Glomerular endothelial cell (primary cell): ENCODE results near the gene PGRMC2. TPM values are rescaled to one million over a fixed set of nuclear protein-coding genes. Genes with fewer than 3 reads are reported as not detected.

Experiments used
- DNase-seq: peaks from one replicate; pipeline ENCODE4 v3.0.0-alpha.2; 2011; ENCODE audit warnings: low read depth, low spot score; ENCODE audit errors: extremely low read depth
- total RNA-seq: library from RNA; depleted of rRNA; stranded (reverse); fragments of >200 nt; gene quantifications from 2 replicates; pipeline ENCODE4 v1.2.3, GENCODE V29; 2015

Gene PGRMC2
- total RNA-seq, 1 donor from 2014 or later = 48.3 TPM

- DNase-seq = no peak
Measured at GRCh38 chr4:128299848-128300247, 12.2 kb upstream of the PGRMC2 start.

GRCh38 chr4:128298852-128299251 lies 11.2 kb upstream of the PGRMC2 start:
- no peak for DNase-seq

- DNase-seq = no peak
Measured at GRCh38 chr4:128298146-128298758, 10.6 kb upstream of the PGRMC2 start.

GRCh38 chr4:128295255-128295654 lies 7.6 kb upstream of the PGRMC2 start:
- no peak for DNase-seq

DNA sequence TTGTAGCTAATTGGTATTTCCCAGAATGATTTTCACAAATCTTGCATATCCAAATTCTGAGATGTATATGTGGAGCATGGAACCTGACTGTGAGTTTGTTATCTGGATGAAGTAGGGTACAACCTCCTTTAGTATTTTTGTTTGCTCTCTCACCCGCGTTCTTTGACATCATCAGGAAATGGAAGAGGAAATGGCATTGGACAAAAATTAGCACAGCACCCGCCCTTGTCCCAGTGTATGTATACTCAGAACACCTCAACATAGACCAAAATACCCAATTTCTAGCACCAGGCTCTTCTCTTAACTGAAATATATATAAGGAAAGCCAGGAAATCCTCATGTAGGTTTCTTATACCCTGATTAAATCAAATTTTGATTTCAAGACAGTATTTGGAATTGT lies 6.9 kb upstream of the PGRMC2 start:
- no peak for DNase-seq

GRCh38 chr4:128292349-128292748 lies 4.7 kb upstream of the PGRMC2 start:
- DNase-seq = no peak

DNA sequence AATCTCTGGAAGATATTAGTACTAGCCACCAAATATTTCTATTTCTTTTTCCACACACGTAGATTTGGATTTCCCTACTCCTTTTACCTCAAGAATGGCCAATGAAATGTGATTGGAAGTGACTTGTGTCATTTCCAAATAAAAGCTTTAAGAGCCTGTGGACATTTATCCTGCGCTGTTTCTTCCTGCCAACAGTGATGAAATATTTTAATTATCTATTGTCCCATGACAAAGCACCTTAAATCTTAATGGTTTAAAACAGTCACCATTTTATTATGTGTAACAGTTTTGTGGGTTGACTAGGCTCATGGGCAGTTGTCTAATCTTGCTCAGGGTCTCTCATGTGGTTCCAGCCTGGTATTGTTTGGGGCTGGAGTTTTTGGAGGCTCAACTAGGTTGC lies 3.5 kb upstream of the PGRMC2 start:
- no peak for DNase-seq

DNA sequence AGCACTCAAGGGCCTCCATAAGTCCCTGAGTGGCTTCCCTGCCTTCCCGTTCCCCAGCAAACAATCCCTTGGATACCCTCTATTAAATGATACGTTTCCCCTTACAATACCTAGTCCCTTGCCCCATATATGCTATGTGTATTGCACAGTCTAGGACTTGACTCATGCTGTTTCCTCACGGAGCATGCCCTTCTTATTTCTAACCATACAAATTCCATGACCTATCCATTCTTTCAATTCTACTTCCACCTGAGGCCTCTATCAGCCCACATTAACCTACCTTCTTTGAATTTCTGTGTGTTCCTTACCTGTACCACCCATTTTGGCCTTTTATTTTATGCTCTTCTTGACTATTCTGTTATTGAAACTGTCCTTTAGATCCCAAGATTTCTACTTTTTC lies 2.9 kb upstream of the PGRMC2 start:
- no peak for DNase-seq

DNA sequence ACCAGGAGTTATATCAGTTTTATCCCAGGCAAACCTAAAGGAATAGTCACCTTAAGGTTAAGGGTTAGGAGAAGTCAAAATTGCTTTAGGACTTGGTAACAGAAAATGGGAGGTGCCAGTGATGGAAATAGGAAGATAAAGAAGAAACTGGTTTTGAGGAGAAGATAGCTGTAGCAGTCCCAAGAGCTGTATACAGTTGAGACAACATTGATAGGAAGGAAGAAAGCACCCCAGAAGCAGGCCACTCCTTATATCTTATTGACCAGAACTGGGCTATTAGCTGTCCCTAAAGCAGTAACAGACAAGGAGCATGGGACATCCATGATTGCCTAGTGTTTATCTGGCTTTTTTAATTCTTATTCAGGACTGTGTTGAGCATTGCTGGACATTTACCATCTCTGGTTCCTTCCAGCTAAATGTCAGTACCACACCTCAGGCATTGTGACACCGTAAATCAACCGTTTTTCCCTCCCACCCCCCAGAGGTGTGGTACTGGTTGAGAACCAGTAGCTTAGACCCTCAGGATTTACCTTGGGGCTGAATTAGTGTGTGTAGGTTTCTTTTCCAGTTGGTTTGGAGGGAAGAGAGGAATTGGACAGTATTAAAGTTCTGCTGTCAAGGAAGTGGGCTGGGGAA lies 2.0 kb upstream of the PGRMC2 start:
- no peak for DNase-seq

GRCh38 chr4:128288689-128289106 lies 1.1 kb upstream of the PGRMC2 start:
- DNase-seq = no peak

GRCh38 chr4:128287871-128288688 lies 467 bp upstream of the PGRMC2 start:
- peak; percentile 80 for DNase-seq

DNA sequence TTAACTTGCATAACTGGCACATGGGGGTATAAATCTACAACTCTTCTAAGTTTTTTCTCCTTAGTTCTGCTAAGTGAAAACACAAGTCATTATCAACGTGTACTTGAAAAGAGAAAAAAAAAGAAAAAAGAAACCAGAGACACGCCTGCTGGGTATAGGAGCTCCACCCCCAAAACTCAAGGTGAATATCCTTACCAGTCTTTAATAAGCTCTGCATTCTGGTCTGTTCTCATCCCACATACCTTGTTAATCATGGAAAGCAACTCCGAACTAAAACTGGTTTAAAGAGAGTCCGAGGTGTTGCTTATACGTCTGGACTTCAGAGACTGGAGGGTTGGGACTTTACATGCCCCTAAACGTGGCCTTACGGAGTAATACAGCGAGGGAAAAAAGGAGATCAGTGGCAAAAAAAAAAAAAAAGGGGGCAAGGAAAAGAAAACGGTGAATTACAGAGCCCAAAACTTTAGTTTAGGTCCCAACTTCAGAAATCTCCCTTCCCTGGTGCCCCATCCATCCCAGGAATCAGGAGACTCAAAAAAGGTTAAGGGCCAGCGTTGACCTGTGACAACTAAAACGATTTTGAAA lies 1.0 kb downstream of the PGRMC2 start:
- no peak for DNase-seq

DNA sequence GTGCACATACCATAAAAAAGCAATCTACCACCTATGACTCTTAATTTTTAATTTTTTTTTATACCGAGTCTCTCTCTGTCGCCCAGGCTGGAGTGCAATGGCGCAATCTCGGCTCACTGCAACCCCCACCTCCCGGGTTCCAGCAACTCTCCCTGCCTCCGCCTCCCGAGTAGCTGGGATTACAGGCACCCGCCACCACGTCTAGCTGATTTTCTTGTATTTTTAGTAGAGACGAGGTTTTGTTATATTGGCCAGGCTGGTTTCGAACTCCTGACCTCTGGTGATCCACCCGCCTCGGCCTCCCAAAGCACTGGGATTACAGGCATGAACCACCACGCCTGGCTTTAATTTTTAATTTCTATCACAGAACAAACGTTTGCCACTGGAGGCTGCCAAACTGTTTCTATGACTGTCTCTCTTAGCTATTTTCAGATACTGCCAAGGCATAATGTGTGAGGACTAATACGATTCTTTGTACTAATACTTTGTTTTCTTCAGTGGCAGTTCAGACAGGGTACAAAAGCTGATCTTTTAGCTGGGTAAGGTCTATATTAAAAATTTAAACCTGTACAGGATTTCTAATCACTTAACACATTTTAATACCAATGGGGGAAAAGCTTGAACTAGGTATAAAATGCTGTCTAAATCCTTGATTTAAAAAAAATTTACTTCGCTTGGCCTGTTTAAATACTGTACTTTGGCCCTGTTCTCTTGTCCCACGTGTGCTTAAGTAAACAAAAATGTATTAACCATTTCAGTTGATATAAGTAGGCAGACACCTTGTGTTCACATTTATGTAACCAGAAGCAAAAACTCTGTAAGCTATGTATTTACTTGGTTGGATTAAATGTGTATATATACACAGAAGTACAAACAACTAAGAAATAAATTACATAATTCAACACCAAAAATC lies 2.3 kb downstream of the PGRMC2 start:
- no peak for DNase-seq

DNA sequence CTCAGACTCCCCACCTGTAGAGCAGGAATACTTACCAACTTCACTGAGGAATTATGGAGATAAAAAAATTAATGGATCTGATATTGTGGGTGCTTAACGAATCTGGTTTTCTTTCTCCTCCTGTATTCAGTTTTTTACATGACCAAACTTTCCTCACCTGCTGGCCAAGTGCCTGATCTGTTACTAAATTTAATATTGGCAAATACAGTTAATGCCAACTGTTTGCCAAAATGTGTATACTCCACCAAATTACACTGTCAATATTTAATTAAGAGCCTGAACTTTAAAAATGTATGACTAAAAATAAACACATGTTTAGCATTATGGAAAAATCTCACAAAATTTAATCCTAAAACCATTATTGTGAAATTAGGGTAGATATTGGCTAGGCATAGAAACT lies 3.3 kb downstream of the PGRMC2 start:
- no peak for DNase-seq

- DNase-seq = no peak
Measured at GRCh38 chr4:128283071-128283470, 4.5 kb downstream of the PGRMC2 start.

DNA sequence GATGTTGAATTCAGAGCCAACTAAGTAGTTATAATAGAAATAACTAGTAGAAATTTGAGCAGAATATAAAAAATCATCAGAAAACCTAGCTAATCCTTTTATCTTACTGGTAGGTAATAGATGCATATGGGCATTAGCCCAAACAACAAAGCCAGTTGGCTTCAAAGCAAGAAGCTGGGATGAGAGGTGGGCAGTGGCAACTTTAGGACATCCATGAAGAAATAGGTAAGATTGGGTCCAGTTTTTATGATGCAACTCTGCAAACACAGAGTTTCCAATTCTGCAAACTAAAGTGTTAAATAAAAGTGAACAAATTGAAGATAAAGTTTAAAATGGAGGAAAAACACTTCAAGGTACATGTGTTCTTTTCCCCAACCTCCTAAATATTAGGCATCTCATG lies 5.1 kb downstream of the PGRMC2 start:
- DNase-seq = no peak

DNA sequence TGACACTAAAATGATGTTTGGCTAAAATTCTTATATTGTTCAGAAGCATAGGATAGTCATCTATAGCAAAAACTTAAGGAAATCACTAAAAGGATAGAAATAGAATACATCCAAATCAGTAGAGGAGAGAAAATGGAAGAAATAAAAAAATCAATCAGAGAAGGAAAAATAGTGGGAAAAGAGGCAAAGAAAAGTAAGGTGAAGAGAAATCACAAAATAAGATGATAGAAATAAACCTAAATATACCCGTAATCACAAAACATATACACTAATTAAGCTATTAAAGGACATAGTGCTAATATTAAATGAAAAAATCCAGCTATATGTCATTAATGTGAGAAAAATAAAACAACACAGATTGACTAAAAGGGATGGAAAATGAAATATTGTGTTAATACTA lies 6.3 kb downstream of the PGRMC2 start:
- no peak for DNase-seq

DNA sequence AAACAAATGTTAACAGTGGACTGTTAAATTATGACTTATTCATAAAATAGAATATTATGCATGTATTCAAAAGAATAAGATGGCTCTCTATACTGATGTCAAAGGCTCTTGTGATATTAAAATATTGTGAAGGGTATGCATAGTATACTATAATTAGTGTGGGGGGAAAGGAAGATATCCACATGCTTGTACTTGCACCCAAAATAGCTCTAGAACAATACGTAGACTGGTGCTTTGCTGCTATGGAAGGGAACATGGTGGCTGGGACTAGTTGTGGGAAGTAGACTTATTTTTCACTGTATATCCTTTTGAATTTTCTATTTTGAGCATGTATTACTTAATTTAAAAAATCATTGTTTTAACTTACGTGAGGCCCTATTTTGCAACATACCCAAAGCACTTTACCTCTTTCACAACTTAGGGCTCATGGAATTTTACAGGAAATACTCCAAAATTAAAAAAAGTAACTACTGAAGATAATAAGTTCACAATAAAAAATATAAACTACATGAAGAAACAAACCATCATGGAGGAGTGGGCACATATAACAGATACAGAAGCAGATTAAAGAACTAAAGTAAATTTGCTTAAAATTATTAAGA lies 7.9 kb downstream of the PGRMC2 start:
- DNase-seq = no peak

DNA sequence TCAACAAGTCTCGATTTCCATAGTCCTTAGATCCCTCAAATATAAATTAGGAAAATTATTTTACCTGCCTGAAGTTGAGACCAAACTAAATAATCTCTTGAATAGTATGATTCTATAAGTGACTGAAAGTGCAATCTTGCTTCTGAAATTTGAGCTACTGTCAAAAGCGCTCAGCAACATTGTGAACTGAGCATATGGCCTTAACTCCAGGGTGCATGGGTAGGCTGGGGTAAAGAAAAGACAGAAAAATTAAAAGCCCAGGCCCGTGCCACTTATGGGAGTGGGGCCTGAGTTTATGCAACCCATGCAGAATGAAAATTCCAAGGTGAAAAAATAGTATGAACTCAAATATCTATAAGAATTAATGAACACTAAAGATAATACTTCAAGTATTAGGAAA lies 9.8 kb downstream of the PGRMC2 start:
- no peak for DNase-seq

DNA sequence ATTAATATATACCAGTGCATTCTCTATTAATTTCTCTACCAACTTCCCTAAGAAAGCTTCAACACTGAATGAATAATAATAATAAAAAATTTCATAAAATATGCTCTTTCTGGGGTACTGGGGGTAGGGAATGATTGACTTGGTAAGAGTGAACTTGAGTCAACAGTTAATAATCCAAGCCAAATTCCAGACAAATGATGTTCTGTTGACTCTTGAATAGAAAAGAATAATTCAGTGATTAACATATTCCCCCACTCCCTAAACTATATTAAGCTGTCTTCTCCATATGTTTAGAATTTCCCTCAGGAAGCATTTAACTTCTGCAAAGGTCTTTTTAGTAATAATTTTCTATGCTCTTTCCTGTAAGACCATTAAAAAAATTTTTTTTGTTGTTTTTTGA lies 12.3 kb downstream of the PGRMC2 start:
- no peak for DNase-seq
